GM12874 (cell line): ENCODE measurements around the gene STIM1.

Source experiments
- CTCF ChIP-seq: IDR thresholded peaks from 2 replicates; pipeline ENCODE4 v1.5.1; 2011; ENCODE audit warnings: low read depth, mild to moderate bottlenecking, control low read depth, low read length, moderate library complexity; ENCODE audit not compliant: insufficient read depth

Gene STIM1

GRCh38 chr11:3906166-3906565, 50.7 kb downstream of the STIM1 start:
- TF ChIP-seq CTCF = no peak

DNA sequence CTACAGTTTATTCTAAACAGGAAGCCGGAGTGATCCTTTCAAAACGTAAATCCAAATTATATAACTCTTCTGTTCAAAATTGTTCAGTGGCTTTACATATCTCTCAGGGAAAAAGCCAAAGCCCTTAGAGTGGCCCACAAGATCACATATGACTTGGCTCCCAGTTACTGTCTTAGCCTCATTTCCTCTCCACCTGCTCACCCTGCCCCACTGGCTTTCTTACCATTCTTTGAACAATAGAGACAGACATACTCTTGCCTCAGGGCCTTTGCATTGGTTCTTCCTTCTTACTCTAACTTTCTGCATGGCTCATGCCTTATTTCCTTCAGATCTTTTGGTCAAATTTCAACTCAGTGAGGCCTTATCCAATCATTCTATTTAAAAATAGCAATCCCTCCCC, 52.1 kb downstream of the STIM1 start:
- TF ChIP-seq CTCF = no peak

DNA sequence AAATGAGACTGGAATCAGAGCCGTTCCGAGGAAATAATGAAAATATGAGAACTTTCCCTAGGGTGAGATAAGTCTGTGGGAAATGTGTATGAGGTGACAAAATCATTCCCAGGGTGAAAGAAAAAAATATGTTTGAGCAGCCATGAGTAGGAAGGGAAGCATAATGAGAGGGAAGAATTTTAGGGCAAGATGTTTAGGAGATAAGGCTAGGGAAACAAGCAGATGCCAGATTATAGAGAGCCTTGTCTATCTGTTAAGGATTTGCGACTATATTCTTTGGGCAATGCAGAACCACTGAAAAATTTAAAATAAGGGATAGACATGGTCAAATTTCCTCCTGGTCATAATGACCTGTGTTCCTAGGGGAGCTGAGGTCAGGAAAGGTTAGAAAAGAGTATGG, 54.4 kb downstream of the STIM1 start:
- no peak for TF ChIP-seq CTCF

DNA sequence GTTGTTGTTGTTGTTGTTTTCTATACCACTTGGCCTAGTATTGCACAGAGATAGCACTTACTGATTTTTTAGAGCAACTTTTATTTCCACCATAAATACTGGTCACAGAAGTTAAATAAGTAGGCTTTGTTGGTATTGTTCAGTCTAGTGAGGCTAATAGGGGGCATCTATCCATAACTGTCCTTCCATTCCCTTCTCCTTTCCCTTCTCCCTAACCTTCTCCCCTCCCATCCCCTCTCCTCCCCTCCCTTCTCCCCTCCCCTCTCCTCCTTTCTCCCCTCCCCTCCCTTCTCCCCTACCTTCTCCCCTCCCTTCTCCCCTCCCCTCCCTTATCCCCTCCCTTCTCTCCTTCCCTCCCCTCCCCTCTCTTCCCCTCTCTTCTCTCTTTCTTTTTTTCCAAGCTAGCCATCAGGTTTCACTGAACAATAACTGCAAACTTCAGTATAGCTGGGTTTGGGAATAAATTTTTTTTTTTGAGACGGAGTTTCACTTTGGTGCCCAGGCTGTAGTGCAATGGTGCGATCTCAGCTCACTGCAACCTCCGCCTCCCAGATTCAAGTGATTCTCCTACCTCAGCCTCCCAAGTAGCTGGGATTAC, 56.5 kb downstream of the STIM1 start:
- no peak for TF ChIP-seq CTCF

GRCh38 chr11:3913921-3914320, 58.5 kb downstream of the STIM1 start:
- TF ChIP-seq CTCF = no peak

GRCh38 chr11:3914805-3915204, 59.3 kb downstream of the STIM1 start:
- no peak for TF ChIP-seq CTCF

DNA sequence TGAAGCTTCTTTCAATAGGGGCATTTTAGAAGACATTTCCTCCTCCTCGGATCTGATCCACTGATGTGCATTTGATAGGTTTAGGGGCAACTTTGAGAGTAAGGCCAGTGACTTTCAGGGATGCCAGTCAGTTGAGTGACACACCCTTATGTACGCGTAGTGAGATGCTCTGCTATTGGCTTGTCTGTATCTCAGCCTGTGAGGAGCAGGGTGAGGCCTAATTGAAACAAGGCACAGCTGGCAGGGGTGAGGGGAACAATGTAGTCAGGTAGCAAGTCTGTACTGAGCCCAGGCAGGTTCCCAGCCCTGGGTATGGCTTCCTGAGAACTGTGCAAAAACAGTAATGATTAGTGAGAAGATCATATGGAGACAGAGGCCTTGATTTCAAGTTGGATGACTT, 61.5 kb downstream of the STIM1 start:
- TF ChIP-seq CTCF = no peak
